Activated CD8-positive, alpha-beta memory T cell treated with anti-CD3 and anti-CD28 coated beads for 48 hours (primary cell): ENCODE measurements around the gene APOH.
A peak's percentile ranks its signal among the peaks of the same experiment; 100 is the strongest.

ENCODE experiments used
- DNase-seq, 3 experiments: peaks; one replicate each; pipeline ENCODE4 v3.0.0-alpha.2; 2020; ENCODE audit warnings: low read depth in 2 of 3, low spot score in 2 of 3

Gene APOH

DNA sequence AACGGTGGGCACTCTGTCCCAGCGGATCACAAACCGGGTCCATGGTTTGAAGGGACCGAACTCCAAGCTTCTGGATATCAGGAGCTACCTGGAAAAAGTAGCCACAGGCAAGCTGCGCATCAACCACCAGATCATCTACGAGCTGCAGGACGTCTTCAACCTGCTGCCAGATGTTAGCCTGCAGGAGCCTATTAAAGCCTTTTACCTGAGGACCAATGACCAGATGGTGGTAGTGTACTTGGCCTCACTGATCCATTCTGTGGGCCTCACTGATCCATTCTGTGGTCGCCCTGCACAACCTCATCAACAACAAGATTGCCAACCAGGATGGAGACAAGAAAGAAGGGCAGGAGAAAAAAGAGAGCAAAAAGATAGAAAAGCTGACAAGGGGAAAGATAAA, 31.0 kb downstream of the APOH start:
- no peak for DNase-seq

DNA sequence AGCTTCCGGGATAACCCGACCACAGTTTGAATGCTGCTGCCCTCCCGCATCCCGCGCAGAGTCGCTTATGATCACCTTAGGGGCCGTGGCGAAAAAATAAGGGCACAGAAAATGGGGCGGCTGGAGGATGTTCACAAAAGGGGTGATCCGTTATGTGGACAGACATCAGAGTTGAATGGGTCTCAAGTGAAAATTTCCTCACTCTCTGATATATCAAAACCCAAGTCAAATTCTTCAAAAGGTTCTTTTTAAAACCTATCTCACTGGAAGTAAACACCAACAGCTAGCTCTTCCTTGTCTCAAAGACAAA, 36.9 kb downstream of the APOH start:
- DNase-seq: no peak

DNA sequence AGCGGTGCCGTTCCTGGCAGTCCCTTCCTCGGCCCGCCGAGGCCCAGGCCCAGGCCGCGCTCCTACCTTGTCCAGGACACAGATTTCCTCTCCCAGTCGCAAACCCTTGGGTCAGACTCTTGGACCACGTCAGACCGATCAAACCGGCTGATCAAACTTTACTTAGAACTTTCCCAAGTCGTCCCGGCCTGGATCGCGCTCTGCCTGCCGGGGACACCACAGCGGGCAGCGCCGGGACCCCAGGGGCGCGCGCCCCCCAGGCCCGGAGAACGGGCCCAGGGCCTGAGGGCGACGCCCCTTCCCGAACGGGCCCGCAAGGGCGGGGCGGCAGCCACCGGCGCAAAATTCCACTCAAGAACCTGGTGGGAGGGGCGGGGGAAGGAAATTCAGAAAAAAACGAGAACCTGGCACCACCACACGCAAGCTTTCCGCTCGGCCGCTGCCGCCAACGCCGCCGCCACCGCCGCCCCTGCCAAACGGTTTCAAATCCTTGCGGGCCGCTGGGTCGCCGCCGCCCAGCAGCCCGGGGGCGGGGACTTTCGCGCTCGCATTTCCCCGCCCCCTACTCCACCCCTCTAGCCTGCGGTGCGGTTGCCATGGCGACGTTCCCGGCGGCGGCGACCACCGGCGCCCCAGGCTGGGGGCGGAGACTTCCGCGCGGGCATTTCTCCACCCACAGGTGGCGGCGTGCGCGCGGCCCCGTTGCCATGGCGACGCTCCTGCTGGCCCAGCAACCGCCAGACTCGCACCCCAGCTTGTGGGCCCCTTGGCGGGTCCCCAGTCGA, 37.4 kb downstream of the APOH start, which contains the start of gene CEP112:
Gene CEP112 (minus strand): TSS at position 541 of the 785 bp plus-strand sequence.
- DNase-seq: peak; percentile 75 to 86 (median 80)

DNA sequence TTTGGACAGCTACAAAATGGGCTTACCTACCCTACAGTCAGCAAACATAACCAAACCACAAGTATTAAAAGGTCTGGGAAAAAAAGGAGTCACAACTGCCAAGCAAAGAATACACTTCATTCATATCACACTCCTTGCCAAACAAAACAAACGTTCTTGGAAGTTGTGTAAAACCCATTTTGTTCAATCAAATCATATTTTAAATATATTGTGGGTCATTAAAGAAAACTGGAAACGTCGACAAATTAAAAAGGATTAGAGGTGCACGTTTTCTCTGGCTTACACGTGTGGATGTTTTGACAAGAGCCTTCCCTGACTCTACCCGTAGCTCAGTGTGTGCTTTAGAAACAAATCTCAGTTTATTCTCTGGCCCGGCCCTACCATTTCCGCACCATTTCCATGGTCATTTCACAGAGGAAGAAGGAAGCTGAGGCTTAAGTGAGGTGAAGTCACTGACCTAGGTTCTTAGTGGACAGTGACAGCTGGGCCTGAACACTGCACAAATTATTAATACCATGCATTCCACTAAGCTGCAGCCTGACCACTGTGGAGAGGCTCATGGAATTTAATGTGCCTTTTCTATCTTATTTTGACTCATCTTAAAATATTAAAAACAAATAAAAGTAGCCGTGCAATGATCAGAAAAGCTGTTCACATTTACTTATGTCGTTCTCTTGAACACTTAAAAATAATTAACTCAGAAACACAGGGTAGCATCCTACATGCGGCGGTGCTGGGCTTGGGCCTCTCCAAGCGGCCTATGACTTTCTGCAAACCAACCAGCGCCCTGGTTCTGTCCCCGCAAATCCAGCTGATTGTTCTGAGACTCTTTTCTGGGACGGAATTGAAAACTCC, 38.2 kb downstream of the APOH start:
- DNase-seq: no peak

DNA sequence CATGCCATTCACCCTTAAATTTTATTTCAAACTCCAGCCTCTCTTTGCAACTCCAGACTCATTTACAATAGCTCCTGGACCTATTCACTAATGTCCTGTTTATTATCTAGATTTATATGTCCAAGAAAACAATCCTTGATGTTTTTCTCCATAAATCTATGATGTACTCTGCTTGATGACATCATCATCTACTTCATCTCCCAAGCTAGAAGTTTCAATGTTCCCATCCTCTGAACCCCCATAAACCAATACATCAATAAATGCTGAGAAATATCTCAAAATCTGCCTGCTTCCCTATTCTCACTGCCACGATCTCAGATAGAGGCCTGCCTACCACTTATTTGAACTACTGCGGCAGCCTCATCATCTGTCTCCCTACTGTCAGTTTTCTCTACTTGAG, 41.5 kb downstream of the APOH start:
- DNase-seq: no peak

DNA sequence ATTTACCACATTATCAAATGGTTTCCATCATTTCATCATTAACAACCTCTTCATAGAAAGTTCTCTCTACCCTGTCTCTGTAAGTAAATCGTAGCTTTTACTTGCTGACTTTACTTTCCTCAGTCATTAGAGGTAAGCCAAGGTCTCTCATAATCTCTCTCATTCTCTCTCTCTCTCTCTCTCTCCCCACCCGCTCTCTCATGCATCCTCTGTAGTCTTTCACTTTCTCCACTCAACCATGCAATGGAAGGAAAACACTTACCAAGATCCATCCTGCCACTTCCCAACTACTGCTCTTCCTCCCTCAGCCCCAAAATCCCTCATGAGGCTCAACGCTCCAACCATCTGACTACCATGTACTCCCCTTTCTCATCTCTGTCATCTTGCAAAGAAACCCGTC, 43.4 kb downstream of the APOH start:
- DNase-seq: no peak

DNA sequence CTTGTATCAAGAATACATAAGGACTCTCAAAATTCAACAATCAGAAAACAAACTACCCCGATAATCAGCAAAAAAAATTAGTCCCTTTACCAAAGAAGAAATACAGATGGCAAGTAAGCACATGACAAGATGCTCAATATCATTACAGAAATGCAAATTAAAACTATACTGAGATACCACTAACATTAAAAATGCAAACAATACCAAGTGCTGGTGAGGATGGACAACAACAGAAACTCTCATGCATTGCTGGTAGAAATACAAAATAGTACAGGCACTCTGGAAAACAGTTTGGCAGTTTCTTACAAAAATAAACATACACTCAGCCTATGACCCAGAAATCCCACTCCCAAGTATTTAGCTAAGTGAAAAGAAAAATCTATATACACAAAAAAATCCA, 44.8 kb downstream of the APOH start:
- no peak for DNase-seq

DNA sequence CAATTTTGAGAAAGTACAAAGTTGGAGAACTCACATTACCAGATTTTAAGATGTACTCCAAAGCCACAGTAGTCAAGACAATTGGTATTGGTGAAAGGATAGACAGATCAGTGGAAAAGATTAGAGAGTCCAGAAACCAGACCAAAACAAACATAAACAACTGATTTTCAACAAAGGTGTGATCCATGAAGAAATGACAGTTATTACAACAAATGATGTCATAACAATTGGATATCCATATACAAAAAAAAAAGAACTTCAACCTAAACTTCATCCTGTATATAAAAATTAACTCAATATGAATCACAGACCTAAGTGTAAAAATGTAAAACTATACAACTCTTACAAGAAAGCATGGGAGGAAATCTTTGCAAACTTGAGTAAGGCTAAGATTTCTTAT, 45.7 kb downstream of the APOH start:
- DNase-seq: no peak

DNA sequence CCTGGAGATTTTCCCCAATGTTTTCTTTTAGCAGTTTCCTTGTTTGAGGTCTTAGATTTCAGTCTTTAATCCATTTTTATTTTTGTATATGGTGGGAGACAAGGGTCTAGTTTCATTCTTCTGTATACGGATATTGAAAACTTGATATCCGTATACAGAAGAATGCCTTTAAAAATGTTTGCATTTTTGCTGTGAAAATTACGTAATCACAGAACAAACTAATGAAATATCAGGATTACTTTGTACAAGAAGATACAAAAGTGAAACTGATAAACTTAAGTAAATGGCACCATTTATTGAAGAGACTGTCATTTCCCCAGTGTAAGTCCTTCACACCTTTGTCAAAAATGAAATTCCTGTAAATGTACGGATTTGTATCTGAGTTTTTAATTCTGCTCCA, 50.6 kb downstream of the APOH start:
- no peak for DNase-seq

DNA sequence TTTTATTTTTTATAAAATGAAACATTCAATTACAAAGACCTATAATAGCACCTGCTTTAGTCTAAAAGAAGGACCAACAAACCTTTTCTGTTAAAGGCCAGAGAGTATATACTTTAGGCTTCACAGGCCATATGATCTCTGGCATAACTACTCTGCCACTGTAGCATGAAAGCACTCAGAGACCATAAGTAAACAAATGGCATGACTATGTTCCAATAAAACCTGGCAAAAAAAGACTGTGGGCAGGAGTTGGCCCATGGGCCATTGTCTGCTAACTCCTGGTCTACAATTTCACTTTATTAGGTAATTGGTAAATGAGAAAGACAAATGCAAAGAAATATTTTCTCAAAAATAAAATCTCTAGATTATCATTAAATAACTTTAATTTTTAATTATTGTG, 52.2 kb downstream of the APOH start:
- DNase-seq: no peak

DNA sequence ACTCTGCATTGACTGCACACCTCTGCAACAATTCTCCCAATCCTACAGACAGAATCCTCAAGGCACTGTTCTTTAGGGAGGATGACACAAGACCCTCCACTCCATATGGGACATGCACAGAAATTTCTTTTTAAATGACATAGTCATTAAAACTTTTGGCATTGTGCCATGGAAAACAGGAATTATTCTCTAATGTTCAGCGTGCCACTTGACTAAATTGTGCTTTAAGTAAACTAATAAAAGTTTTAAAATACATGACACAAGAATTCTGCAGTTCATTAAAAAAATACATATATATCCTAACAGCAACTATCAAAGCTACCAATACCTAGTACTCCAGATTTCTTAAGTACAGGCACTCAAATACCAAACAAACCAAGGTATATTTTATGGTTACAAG, 53.3 kb downstream of the APOH start:
- DNase-seq: no peak

DNA sequence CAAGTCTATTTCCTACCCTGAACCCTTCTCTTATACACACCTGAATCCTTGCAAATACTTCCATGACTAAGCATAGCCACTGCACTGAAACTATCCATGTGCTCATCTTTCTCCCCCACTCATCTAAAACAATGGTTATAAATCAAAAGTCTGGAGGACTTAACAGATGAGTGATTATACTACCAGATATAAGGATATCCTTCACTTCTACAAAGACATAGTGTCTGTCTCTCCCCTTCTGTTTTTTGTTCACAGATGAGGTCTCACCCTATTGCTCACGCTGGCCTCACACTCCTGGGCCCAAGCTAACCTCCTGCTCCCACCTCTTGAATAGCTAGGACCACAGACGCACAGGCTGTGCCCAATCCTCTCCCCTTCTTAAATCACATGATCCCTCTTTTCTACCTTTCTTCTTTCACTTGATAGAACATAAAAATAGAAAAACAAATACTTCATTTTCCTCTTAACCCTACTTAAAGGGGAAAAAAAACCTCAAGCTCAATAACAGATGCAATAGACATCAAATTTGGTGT, 56.5 kb downstream of the APOH start:
- DNase-seq: no peak

DNA sequence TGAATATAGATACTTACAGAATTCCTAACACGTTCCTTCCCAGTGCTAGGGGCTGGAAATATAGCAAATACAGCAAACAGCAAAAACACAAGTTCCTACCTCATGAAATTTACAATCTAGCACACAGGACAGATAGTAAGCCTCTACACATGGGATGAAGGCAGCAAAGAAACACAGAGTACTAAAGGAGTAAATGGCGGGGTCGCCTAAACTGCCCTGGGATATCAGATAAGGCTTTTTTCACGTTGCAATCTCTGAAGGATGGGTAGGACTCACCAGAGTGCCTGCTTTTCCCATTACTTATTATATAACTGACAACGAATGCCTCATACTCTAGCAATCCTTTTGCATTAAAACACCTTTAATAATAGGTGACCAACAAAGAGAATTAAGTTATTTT, 57.1 kb downstream of the APOH start:
- DNase-seq: no peak

DNA sequence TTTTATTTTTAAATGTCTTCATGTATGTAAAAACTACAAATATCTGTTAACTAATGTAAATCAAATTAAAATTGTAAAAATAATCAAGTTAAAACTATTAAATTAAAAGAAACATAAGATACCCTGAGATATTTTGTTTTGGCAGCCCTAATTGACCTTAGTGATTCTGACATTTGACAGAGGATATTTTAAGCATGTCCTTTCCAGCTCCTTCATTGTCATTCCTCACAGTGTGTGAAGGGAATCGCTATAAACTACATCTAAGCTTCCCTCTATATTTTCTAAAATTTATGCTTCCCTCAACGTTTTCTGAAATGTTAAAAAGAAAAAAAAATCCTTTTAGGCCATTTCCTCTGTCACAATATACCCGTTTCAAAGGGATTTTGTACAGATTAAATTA, 57.5 kb downstream of the APOH start:
- no peak for DNase-seq

DNA sequence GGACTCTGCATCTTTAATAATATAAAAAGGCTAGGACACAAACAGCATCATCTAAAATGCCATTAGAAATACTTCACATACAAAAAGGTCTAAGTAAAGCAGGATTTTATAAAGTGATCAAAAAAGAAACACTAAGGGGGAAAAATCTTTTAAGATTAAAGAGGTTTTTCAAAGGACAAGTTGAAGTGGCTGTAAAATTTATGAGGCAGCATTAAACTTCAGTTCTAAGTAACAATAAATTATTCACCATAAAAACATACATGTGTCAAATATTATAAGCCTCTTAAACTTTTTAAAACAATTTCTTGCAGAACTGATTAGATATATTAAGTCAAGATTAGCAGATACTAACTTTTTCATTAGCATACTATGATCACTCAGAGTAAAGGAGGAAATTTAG, 58.0 kb downstream of the APOH start:
- DNase-seq: no peak

DNA sequence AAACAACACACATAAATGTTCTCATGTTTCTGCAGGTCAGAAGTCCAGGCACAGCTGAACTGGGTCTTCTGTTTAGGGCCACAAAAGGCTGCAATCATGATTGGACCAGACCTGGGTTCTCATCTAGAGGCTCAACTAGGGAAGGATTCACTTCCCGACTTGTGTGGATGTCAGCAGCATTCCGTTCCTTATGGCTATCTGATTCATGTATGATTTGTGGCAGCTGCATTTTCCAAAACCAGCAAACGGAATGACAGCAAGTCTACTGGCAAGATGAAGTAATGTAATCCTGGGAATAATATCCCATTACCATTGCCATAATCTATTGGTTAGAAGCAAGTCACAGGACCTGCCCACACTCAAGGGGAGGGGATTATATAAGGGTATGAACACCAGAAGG, 59.4 kb downstream of the APOH start:
- no peak for DNase-seq

DNA sequence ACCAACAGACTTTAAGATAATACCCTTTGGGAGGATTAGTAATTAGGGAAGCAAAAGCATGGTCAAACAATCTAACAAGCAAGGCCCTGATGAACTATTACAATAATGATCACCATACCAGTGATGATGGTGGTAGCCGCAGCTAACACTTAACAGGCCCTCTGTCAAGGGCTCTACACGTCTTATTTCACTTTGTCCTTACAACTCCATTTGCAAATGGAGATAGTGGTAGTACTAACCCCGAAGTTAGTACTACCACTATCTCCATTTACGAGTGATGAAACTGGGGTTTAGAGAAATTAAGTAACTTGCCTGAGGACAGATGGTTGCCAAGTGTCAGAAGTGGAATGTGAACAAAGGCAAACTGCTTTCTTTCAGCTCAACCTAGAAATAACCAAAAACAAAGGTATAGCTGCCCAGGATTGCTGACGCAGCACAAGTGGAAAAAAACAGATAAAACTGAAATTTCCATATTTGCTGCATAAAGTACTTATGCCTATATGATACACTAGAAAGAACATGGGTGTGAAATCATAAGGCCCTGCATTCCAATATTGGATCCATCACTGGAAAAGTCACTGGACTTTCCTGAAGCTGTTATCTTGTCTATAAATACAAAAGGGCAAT, 61.9 kb downstream of the APOH start:
- no peak for DNase-seq

DNA sequence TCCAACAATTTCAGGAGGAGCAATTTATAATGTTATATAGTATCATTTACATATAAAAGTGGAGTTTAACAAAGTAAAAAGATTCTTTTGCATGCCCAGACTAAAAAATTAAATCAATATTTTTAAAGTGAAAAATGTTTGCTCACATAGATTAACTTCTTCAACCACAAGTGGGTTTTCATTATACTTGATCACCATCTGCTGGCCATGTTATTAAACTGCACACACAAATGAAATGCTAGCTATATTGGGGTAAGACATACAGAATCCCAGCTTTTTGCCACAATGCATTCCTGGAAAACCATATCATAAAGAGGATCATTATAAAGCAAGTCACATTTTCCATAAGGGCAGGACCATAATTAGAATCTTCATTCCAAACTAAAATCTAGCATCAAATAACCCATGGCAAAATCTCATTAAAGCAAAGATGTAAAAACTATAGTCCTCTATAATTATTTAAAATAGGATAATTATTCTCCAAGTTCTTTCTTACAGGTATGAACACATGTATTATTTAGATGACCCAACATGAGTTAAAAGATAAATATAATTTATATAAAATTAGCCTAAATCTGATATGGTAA, 63.6 kb downstream of the APOH start:
- DNase-seq: no peak
